ENCODE measurements around the gene CLEC12A. TPM values are rescaled to one million over a fixed set of nuclear protein-coding genes. Genes with fewer than 3 reads are reported as not detected.

Gene CLEC12A
- total RNA-seq, 3 donors from 2014 or later, result 0.41 to 2.6 (median 0.89) TPM

DNA sequence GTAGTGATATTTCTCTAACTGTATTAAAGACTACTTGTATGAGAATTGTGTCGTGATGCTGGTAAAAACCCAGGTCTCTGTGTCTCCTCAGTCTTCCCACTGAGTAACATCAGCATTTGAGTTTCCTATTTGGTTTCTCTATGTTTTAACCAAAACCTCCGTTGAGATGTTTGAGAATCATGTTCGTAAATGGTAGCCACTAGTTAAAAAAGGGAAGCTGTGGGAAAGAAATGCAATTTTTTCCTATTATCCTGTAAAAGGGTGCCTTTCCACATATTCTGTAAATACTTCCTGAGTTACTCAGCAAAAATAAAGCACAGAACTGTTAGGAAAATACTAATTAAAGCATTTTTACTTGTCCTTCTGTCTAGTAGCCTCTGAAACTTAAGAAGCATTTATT is 20.7 kb downstream of the CLEC12A start:
- Histone ChIP-seq H3K9me3 (no peaks in the 10 kb centered on the region), H3K4me3 (no peak overlapping the region), H3K36me3 (ENCODE audit: low read depth) (no peaks in the 10 kb centered on the region), H3K4me1 (ENCODE audit: low read depth) (no peaks in the 10 kb centered on the region)
- TF ChIP-seq, protein P1, sequence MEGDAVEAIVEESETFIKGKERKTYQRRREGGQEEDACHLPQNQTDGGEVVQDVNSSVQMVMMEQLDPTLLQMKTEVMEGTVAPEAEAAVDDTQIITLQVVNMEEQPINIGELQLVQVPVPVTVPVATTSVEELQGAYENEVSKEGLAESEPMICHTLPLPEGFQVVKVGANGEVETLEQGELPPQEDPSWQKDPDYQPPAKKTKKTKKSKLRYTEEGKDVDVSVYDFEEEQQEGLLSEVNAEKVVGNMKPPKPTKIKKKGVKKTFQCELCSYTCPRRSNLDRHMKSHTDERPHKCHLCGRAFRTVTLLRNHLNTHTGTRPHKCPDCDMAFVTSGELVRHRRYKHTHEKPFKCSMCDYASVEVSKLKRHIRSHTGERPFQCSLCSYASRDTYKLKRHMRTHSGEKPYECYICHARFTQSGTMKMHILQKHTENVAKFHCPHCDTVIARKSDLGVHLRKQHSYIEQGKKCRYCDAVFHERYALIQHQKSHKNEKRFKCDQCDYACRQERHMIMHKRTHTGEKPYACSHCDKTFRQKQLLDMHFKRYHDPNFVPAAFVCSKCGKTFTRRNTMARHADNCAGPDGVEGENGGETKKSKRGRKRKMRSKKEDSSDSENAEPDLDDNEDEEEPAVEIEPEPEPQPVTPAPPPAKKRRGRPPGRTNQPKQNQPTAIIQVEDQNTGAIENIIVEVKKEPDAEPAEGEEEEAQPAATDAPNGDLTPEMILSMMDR (IDR thresholded peaks at IDR 0.05), result no peak
- intact Hi-C loops (cut with DNase I, micrococcal nuclease), result no loop called here
- no peak for DNase-seq
- no peak for ATAC-seq

DNA sequence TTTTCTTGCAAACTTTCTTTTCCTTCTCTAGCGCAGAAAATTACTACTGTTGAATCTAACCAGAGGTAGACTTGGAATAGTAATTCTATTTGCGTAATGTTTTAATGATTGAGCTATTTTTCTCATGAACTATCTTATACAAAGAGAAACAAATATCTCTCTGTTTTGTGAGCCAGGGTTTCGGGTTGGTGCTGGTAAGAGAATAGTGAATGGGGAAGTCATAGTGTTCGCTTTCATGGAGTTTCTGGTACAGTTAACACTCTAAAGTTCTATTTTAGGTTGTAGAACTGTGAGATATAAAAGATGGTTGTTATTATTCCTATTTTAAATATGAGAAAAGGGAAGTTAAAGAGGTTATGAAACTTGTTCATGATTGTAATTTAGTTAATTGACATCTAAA is 21.1 kb downstream of the CLEC12A start:
- DNase-seq (no peak), ATAC-seq (no peak)
- TF ChIP-seq, protein P1 (IDR thresholded peaks at IDR 0.05), result no peak
- intact Hi-C loops (cut with DNase I, micrococcal nuclease), result no loop called here
- H3K36me3 ChIP-seq (ENCODE audit: low read depth), result no peaks in the 10 kb centered on the region
- no peaks in the 10 kb centered on the region for H3K4me1 ChIP-seq (ENCODE audit: low read depth)
- no peaks in the 10 kb centered on the region for H3K9me3 ChIP-seq
- H3K4me3 ChIP-seq, result no peak overlapping the region

DNA sequence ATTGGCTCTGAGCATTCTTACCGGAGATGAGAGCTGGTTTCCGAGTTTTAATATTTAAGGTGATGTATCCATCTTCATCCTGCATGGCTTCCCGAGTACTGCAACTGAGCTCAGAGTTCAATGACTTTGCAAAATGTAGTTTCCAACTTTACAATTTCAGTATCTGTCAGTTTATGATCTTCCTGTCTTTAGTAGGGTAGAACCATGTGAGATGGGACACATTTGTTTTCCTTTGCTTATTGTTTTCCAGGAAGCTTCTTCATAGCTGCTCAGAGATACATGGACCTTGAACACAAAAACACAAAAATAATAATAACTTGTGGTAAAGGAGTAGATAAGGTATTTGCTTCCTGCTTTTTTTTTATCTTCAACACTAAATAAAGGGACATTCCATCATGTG is 27.8 kb downstream of the CLEC12A start, which contains the start of gene CLEC1B:
TSS of gene CLEC1B (minus strand) at position 106 of the 400 bp plus-strand sequence. CDS start at position 85, 21 bp downstream.
- TF ChIP-seq, protein P1 (IDR thresholded peaks at IDR 0.05), result no peak
- intact Hi-C loops (cut with DNase I, micrococcal nuclease), result no loop called here
- H3K4me1 ChIP-seq (ENCODE audit: low read depth), result no peaks in the 10 kb centered on the region
- H3K9me3 ChIP-seq, result no peaks in the 10 kb centered on the region
- H3K4me3 ChIP-seq, result no peak within 1 kb of the TSS
- ATAC-seq, result no peak
- no peaks in the 10 kb centered on the region for H3K36me3 ChIP-seq (ENCODE audit: low read depth)
- no peak for DNase-seq

DNA sequence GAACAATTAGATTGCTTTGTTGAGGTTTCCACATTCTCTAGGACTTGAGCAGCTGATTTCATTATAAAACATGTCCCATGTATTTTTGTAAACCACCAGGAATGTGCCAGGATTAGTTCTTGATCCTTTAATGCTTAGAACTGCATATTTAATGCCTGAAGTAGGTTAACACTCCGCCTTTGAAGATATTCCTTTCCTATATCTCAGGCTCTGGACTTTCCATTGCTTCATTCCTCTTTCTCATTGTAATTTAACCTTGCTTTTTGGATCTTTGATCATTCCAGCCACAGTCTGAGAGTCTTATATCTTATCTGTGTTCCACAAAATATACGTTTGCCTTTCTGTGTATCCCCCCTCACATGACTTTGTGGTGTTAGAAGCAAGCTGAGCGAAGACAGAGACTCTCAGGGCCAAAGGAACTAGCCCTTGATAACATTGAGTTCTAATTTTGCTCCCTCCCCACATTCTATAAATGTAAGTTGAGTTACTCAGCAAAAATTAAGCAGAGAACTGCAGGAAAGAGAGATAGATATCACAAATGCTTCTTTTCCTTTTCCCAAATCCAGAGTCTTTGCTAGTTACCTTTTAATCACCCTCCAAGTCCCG is 30.1 kb downstream of the CLEC12A start:
- no peak overlapping the region for H3K4me3 ChIP-seq
- no peak for ATAC-seq
- no peaks in the 10 kb centered on the region for H3K9me3 ChIP-seq
- DNase-seq, result no peak
- intact Hi-C loops (cut with DNase I, micrococcal nuclease), result no loop called here
- H3K4me1 ChIP-seq (ENCODE audit: low read depth), result no peaks in the 10 kb centered on the region
- no peaks in the 10 kb centered on the region for H3K36me3 ChIP-seq (ENCODE audit: low read depth)
- TF ChIP-seq, protein P1 (IDR thresholded peaks at IDR 0.05), result no peak

DNA sequence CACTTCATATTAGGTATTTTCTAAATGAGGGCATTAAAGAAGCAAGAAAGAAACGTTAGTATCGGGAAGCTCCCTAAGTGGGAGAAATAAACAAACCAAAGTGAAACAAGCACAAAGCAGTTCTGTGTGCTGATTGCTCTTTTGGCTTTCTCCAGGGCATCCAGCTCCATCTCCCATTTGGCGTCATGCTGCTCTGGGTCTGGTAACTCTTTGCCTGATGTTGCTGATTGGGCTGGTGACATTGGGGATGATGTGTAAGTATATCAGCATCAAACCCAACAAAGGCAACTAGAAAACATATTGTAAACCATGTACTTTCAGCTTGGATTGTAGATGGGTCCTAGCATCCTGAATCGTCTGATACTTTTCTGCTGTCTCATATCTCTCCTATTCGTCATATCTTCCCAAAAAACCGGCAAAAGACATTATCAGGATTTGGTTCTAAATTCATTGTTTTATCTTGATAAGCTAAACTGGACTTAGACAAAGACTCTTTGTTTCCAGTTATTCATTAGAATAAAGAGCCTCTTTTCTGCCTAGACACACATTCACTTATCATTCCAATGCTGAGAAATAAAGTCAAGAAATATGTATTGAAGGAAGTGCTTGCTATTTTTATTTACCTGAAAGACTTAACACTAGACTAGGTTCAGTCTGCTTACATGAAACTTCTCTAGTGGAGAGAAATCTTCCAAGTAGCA is 41.6 kb downstream of the CLEC12A start:
- Histone ChIP-seq H3K9me3 (no peaks in the 10 kb centered on the region), H3K4me1 (ENCODE audit: low read depth) (no peaks in the 10 kb centered on the region), H3K4me3 (no peak overlapping the region), H3K36me3 (ENCODE audit: low read depth) (no peaks in the 10 kb centered on the region)
- TF ChIP-seq, protein P1 (IDR thresholded peaks at IDR 0.05), result no peak
- no peak for DNase-seq
- ATAC-seq, result no peak
- intact Hi-C loops (cut with DNase I, micrococcal nuclease), result no loop called here

All from mucosa of descending colon (tissue), 3 donors.